K562 (cell line): ENCODE data around the gene ALB. TPM values are rescaled to one million over a fixed set of nuclear protein-coding genes. Genes with fewer than 3 reads are reported as not detected.

Experiments used
- BACH1 ChIP-seq: fragments of 200-800 bp; sonication (Bioruptor generic); IDR thresholded peaks from 2 replicates; pipeline ENCODE4 v1.6.1; 2016; ENCODE audit warnings: missing genetic modification characterization, missing compliant biosample characterization
- C11orf30 ChIP-seq: fragments of 450-650 bp; IDR thresholded peaks from 2 replicates; pipeline ENCODE4 v1.6.1; 2016; ENCODE audit warnings: low read depth, mild to moderate bottlenecking
- FOXJ3 ChIP-seq: sonication (generic); formaldehyde crosslinking; IDR thresholded peaks from 2 replicates; pipeline ENCODE4 v1.4.0; 2020; ENCODE audit warnings: mild to moderate bottlenecking, missing genetic modification reagents
- FOXM1 ChIP-seq, 2 experiments: fragments of 450-650 bp in 1 of 2; sonication (generic) in 1 of 2; formaldehyde crosslinking in 1 of 2; IDR thresholded peaks; 2 replicates each; pipeline versions ENCODE4 v1.6.1 to v1.9.0; 2017 to 2022; ENCODE audit warnings: low read depth in 2 of 2, mild to moderate bottlenecking in 2 of 2, missing genetic modification reagents in 1 of 2, moderate library complexity in 1 of 2
- FUS ChIP-seq: fragments of 200-400 bp; formaldehyde crosslinking; optimal IDR thresholded peaks from 2 replicates; pipeline ENCODE3; 2017; ENCODE audit warnings: low read depth, low read length
- JUND ChIP-seq, 2 experiments: IDR thresholded peaks; 2 replicates in 1 of 2; 3 replicates in 1 of 2; pipeline ENCODE4 v1.6.1; 2011; ENCODE audit warnings: borderline replicate concordance in 2 of 2, low read depth in 2 of 2, low read length in 2 of 2, improper control_type of control experiment in 1 of 2, missing biosample characterization in 1 of 2, missing genetic modification characterization in 1 of 2, missing genetic modification reagents in 1 of 2
- MAFF ChIP-seq: IDR thresholded peaks from 2 replicates; pipeline ENCODE4 v1.6.1; 2012; ENCODE audit warnings: low read length, improper control_type of control experiment
- MAFG ChIP-seq: fragments of 450-650 bp; conservative IDR thresholded peaks from 2 replicates; pipeline ENCODE4 v1.6.1; 2016; ENCODE audit warnings: missing genetic modification characterization, missing compliant biosample characterization
- MTA3 ChIP-seq: fragments of 450-650 bp; formaldehyde crosslinking; IDR thresholded peaks from 2 replicates; pipeline ENCODE4 v1.6.1; 2017; ENCODE audit warnings: mild to moderate bottlenecking, borderline replicate concordance
- NCOA4 ChIP-seq: fragments of 450-650 bp; IDR thresholded peaks from 2 replicates; pipeline ENCODE4 v1.6.1; 2018; ENCODE audit warnings: mild to moderate bottlenecking; ENCODE audit not compliant: partially characterized antibody
- NFE2L1 ChIP-seq: fragments of 450-650 bp; IDR thresholded peaks from 2 replicates; pipeline ENCODE4 v1.6.1; 2016; ENCODE audit warnings: missing genetic modification characterization, low read depth, mild to moderate bottlenecking, missing compliant biosample characterization, moderate library complexity, borderline replicate concordance
- NFRKB ChIP-seq: fragments of 450-650 bp; IDR thresholded peaks from 2 replicates; pipeline ENCODE4 v1.6.1; 2016; ENCODE audit warnings: low read depth
- RFX1 ChIP-seq: fragments of 450-650 bp; IDR thresholded peaks from 2 replicates; pipeline ENCODE4 v1.6.1; 2016; ENCODE audit warnings: mild to moderate bottlenecking, moderate library complexity
- SMAD1 ChIP-seq: fragments of 150-350 bp; IDR thresholded peaks from 2 replicates; pipeline ENCODE4 v1.6.1; 2014; ENCODE audit warnings: low read length, low read depth; ENCODE audit not compliant: partially characterized antibody
- ZKSCAN8 ChIP-seq: fragments of 200-800 bp; sonication (Bioruptor generic); IDR thresholded peaks from 2 replicates; pipeline ENCODE4 v1.6.1; 2016; ENCODE audit warnings: missing genetic modification characterization, missing compliant biosample characterization
- ZNF316 ChIP-seq: fragments of 450-650 bp; IDR thresholded peaks from 2 replicates; pipeline ENCODE4 v1.6.1; 2016
- polyA plus RNA-seq, 8 experiments: library from polyadenylated mRNA; depleted of rRNA in 4 of 8; stranded (reverse) in 5 of 8; unstranded in 3 of 8; fragments of >200 nt; fragmentation: Nextera tagmentation in 2 of 8; fragmentation: Illumina TruSeq in 1 of 8; extraction: Ambion mirVana in 2 of 8; extraction: Trizol in 1 of 8; gene quantifications; 2 replicates each; pipeline versions ENCODE4 v1.2.1 to v1.2.3, GENCODE V29; 2011 to 2014; ENCODE audit warnings: inconsistent platforms in 1 of 8, missing spikeins in 1 of 8
- total RNA-seq, 7 experiments: library from RNA; depleted of rRNA in 6 of 7; stranded (reverse); fragments of >200 nt in 6 of 7; fragmentation: Illumina TruSeq in 2 of 7; extraction: Trizol in 2 of 7; gene quantifications; 2 replicates each; pipeline versions ENCODE4 v1.2.1 to v1.2.3, GENCODE V29; 2011 to 2021; ENCODE audit warnings: low replicate concordance in 1 of 7
- TF ChIP-seq, protein P1 (sequence below), 2 experiments: fragments of 450-650 bp; conservative IDR thresholded peaks; 2 replicates each; pipeline ENCODE4 v1.6.1; 2017; ENCODE audit warnings: mild to moderate bottlenecking in 2 of 2, moderate library complexity in 2 of 2
- TF ChIP-seq, protein P2 (sequence below): fragments of 250-450 bp; sonication (Bioruptor Pico); IDR thresholded peaks from 2 replicates; pipeline ENCODE4 v1.8.0; 2021; ENCODE audit warnings: mild to moderate bottlenecking, moderate library complexity
- TF ChIP-seq, protein P3 (sequence below): fragments of 450-650 bp; IDR thresholded peaks from 2 replicates; pipeline ENCODE4 v1.6.1; 2018; ENCODE audit not compliant: partially characterized antibody

ALB gene
- total and polyA plus RNA-seq, 9 of the 15 experiments (the other 6 are each of a cell fraction or from before 2014, with no cell fraction given) = 0.04 to 18.5 (median 0.20) TPM; not detected in 2

DNA sequence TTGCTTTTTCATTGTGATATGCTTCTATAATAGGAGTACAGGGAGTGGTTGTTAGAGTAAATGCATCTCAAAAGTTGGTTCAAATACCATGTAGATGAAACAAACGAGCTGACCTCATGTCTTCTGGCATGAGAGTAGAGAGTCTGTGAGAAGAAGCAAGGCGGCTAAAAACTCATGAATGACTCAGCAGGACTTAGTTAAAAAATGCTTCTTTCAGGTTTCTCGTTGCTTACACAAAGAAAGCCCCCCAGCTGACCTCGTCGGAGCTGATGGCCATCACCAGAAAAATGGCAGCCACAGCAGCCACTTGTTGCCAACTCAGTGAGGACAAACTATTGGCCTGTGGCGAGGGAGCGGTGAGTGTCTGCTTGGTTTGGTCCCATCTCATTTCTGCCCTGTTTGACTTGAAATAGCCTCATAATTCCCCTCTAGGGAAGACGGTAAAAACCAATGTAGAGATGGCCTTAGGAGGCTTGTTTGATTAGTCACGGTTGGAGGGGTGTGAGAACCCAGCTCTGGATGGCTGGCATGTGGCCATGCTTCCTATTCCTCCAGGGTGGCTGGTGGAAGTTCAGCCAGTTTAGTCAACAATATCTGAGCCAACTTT is 46.4 kb downstream of the ALB start (continued):
- TF ChIP-seq, protein P1, sequence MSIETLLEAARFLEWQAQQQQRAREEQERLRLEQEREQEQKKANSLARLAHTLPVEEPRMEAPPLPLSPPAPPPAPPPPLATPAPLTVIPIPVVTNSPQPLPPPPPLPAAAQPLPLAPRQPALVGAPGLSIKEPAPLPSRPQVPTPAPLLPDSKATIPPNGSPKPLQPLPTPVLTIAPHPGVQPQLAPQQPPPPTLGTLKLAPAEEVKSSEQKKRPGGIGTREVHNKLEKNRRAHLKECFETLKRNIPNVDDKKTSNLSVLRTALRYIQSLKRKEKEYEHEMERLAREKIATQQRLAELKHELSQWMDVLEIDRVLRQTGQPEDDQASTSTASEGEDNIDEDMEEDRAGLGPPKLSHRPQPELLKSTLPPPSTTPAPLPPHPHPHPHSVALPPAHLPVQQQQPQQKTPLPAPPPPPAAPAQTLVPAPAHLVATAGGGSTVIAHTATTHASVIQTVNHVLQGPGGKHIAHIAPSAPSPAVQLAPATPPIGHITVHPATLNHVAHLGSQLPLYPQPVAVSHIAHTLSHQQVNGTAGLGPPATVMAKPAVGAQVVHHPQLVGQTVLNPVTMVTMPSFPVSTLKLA (conservative IDR thresholded peaks at IDR 0.05) = 0 out of 4 replicates have a peak, but pooled peaks of 1 of the 2 experiments have one; percentile 12
- TF ChIP-seq JUND (IDR thresholded peaks at IDR 0.05; ENCODE audit: borderline replicate concordance, low read depth, low read length) (peak; percentile 8; the same call in 1 of the 2 replicates), JUND (tag; IDR thresholded peaks at IDR 0.05; ENCODE audit: borderline replicate concordance, low read depth, low read length) (peak; percentile 45; the same call in 1 of the 3 replicates), FOXJ3 (CRISPR knock-in tag) (no peak), NFRKB (peak; percentile 59; the same call in 1 of the 2 replicates), BACH1 (tag) (peak; percentile 75; the same call in 1 of the 2 replicates), ZNF316 (peak; percentile 96), MTA3 (peak; percentile 35; the same call in 1 of the 2 replicates), FOXM1 (IDR thresholded peaks at IDR 0.05; ENCODE audit: low read depth) (0 out of 2 replicates have a peak, but pooled peaks have one; percentile 32), FOXM1 (CRISPR knock-in tag; IDR thresholded peaks at IDR 0.05; ENCODE audit: low read depth) (no peak), MAFF (peak; percentile 83; the same call in 1 of the 2 replicates), FUS (no peak), ZKSCAN8 (CRISPR knock-in tag) (no peak), MAFG (tag) (peak; percentile 96), C11orf30 (peak; percentile 91), RFX1 (no peak), NCOA4 (no peak), NFE2L1 (tag) (peak; percentile 85), SMAD1 (no peak)
- TF ChIP-seq, protein P2, sequence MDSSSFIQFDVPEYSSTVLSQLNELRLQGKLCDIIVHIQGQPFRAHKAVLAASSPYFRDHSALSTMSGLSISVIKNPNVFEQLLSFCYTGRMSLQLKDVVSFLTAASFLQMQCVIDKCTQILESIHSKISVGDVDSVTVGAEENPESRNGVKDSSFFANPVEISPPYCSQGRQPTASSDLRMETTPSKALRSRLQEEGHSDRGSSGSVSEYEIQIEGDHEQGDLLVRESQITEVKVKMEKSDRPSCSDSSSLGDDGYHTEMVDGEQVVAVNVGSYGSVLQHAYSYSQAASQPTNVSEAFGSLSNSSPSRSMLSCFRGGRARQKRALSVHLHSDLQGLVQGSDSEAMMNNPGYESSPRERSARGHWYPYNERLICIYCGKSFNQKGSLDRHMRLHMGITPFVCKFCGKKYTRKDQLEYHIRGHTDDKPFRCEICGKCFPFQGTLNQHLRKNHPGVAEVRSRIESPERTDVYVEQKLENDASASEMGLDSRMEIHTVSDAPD (CRISPR knock-in tag) = no peak
- TF ChIP-seq, protein P3, sequence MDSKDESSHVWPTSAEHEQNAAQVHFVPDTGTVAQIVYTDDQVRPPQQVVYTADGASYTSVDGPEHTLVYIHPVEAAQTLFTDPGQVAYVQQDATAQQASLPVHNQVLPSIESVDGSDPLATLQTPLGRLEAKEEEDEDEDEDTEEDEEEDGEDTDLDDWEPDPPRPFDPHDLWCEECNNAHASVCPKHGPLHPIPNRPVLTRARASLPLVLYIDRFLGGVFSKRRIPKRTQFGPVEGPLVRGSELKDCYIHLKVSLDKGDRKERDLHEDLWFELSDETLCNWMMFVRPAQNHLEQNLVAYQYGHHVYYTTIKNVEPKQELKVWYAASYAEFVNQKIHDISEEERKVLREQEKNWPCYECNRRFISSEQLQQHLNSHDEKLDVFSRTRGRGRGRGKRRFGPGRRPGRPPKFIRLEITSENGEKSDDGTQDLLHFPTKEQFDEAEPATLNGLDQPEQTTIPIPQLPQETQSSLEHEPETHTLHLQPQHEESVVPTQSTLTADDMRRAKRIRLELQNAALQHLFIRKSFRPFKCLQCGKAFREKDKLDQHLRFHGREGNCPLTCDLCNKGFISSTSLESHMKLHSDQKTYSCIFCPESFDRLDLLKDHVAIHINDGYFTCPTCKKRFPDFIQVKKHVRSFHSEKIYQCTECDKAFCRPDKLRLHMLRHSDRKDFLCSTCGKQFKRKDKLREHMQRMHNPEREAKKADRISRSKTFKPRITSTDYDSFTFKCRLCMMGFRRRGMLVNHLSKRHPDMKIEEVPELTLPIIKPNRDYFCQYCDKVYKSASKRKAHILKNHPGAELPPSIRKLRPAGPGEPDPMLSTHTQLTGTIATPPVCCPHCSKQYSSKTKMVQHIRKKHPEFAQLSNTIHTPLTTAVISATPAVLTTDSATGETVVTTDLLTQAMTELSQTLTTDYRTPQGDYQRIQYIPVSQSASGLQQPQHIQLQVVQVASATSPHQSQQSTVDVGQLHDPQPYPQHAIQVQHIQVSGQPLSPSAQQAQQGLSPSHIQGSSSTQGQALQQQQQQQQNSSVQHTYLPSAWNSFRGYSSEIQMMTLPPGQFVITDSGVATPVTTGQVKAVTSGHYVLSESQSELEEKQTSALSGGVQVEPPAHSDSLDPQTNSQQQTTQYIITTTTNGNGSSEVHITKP = peak; percentile 71
